ENCODE measurements around the gene MRPS11.

DNA sequence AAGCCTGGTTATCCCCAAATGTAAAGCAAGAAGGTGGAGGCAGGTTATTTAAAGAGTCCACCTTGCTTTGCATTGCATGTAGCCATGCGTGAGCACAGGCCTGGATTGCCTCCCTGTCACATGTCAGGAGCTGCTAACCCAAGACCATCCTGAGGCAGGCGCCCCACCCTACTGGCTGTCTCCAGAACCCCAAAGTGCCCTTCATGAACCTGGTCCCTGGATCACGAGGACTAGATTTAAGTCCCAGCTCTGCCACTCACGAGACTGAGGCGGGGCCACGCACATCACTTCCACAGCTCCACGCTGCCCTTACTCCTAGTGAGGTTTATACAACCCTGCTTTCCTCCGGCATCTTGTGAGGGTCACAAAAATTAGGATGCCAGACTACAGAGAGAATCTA lies 17.9 kb upstream of the MRPS11 start:
- TF ChIP-seq, protein P1, sequence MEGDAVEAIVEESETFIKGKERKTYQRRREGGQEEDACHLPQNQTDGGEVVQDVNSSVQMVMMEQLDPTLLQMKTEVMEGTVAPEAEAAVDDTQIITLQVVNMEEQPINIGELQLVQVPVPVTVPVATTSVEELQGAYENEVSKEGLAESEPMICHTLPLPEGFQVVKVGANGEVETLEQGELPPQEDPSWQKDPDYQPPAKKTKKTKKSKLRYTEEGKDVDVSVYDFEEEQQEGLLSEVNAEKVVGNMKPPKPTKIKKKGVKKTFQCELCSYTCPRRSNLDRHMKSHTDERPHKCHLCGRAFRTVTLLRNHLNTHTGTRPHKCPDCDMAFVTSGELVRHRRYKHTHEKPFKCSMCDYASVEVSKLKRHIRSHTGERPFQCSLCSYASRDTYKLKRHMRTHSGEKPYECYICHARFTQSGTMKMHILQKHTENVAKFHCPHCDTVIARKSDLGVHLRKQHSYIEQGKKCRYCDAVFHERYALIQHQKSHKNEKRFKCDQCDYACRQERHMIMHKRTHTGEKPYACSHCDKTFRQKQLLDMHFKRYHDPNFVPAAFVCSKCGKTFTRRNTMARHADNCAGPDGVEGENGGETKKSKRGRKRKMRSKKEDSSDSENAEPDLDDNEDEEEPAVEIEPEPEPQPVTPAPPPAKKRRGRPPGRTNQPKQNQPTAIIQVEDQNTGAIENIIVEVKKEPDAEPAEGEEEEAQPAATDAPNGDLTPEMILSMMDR (IDR thresholded peaks at IDR 0.05; ENCODE audit: poor library complexity): no peak
- TF ChIP-seq EZH2 (IDR thresholded peaks at IDR 0.05; ENCODE audit: borderline replicate concordance): no peak
- TF ChIP-seq EZH2phosphoT487 (IDR thresholded peaks at IDR 0.05; ENCODE audit: low read depth, severe bottlenecking, unreplicated experiment): no peak
